ENCODE results near the gene C5orf52.
"Not testable (repeated sequence)": the region's sequence is repeated elsewhere in the genome, so short reads cannot be mapped to it uniquely, and the experiment has no call there.

Gene C5orf52

DNA sequence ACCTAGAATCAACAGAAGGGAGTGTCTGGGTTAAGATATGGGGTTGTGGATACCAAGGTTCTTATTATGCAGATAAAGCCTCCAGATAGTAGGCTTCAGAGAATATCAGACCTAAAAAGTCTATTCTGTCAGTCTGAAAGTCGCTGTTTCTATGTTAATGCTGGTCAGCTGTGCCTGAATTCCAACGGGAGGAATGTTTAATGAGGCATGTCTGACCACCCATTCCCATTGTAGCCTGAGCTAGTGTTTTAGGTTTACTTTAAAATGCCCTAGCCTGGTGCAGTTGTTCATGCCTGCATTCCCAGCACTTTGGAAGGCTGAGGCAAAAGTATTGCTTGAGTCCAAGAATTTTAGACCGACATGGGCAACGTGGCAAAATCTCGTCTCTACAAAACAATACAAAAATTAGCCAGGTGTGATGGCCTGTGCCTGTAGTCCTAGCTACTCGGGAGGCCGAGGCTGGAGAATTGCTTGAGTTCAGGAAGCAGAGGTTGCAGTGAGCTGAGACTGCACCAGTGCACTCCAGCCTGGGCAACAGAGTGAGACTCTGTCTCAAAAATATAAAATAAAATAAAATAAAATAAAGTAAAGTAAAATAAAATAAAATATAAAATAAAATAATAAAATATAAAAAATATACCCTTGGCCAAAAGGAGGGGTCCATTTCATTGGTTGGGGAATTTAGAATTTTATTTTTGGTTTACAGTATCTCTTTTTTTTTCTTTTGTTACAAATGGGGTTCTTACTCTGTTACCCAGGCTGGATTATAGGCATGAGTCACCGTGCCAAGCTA, 11.3 kb upstream of the C5orf52 start:
- DNase-seq (ENCODE audit: low read depth): no peak
- H3K4me3 ChIP-seq (ENCODE audit: low read length): no peak overlapping the region
- TF ChIP-seq CTCF (conservative IDR thresholded peaks at IDR 0.05; ENCODE audit: low read length): no peak

GRCh38 chr5:157665467-157666070, 5.8 kb upstream of the C5orf52 start:
- no peak for TF ChIP-seq CTCF (conservative IDR thresholded peaks at IDR 0.05; ENCODE audit: low read length)
- H3K4me3 ChIP-seq (ENCODE audit: low read length): no peak overlapping the region
- peak; percentile 78 for DNase-seq (ENCODE audit: low read depth)

GRCh38 chr5:157668356-157668755, 3.0 kb upstream of the C5orf52 start:
- no peak for TF ChIP-seq CTCF (conservative IDR thresholded peaks at IDR 0.05; ENCODE audit: low read length)
- H3K4me3 ChIP-seq (ENCODE audit: low read length): no peak overlapping the region
- DNase-seq (ENCODE audit: low read depth): no peak

GRCh38 chr5:157669701-157670097, 1.6 kb upstream of the C5orf52 start:
- H3K4me3 ChIP-seq (ENCODE audit: low read length): no peak overlapping the region
- no peak for TF ChIP-seq CTCF (conservative IDR thresholded peaks at IDR 0.05; ENCODE audit: low read length)
- DNase-seq (ENCODE audit: low read depth): no peak

DNA sequence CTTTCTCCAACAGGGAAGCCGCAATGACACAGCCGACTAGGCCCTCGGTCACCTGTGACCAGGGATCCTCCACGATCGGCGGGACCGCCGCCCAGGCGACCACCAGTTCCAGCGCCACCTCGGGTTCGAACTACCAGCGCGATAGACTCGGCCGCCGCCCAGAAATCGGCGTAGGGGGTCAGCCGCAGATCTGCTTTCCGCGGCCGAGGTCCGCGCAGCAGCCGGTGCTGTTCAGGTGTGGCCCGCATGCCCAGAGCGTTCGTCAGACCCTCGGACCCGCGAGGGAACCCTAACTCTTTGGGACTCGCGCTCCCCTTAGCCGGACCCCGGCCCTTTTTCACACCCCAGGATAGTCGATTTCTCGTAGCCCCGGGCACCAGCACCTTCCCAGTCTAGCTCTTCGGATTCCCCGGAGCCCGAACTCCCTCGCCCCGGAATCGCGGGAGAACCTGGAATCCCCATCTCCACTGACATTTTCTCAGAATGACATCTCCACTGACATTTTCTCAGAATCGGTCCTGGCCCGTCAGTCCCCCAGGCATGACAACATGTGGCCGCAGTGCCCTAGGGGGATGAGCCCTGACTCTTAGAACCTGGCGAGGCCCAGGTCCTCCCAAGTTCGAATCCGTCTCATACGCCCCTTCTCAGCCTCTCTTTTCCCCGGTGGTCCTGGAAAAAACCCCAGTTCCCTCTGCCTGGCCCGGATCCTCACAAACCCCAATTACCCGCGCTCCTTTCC, 428 bp downstream of the C5orf52 start:
- H3K4me3 ChIP-seq (ENCODE audit: low read length): peak overlapping the region; percentile 70
- no peak for DNase-seq (ENCODE audit: low read depth)
- TF ChIP-seq CTCF (conservative IDR thresholded peaks at IDR 0.05; ENCODE audit: low read length): no peak

DNA sequence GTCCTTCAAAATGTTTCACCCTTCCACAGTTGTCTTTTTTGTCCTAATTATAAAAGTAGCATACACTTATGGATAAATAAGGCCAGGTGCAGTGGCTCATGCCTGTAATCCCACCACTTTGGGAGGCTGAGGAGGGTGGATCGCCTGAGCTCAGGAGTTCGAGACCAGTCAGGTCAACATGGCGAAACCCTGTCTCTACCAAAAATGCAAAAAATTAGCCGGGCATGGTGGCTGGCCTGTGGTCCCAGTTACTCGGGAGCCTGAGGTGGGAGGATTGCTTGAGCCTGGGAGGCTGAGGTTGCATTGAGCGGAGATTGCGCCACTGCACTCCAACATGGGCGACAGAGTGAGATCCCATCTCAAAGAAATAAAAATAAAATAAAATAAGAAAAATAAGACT, 1.6 kb downstream of the C5orf52 start:
- TF ChIP-seq CTCF (conservative IDR thresholded peaks at IDR 0.05; ENCODE audit: low read length): no peak
- no peak for DNase-seq (ENCODE audit: low read depth)
- no peak overlapping the region for H3K4me3 ChIP-seq (ENCODE audit: low read length)

GRCh38 chr5:157674351-157674750, 3.0 kb downstream of the C5orf52 start:
- not testable (repeated sequence) for DNase-seq (ENCODE audit: low read depth)

More at GRCh38 chr5:157674351-157674750, 3.0 kb downstream of the C5orf52 start:
- not testable (repeated sequence) for H3K4me3 ChIP-seq (ENCODE audit: low read length)

All from AG10803 (cell line).